GM21576 (cell line): ENCODE results near the gene DIAPH2.
"Not testable (repeated sequence)": the region's sequence is repeated elsewhere in the genome, so short reads cannot be mapped to it uniquely, and the experiment has no call there.

Experiments used
- ATAC-seq: cut with Tn5 transposase; IDR thresholded peaks from one replicate; pipeline ENCODE4 v1.9.1; 2021; ENCODE audit warnings: mild to moderate bottlenecking, moderate library complexity; ENCODE audit not compliant: unreplicated experiment

DIAPH2 gene

GRCh38 chrX:97366237-97366636 lies 681.6 kb downstream of the DIAPH2 start:
- ATAC-seq, result no peak

DNA sequence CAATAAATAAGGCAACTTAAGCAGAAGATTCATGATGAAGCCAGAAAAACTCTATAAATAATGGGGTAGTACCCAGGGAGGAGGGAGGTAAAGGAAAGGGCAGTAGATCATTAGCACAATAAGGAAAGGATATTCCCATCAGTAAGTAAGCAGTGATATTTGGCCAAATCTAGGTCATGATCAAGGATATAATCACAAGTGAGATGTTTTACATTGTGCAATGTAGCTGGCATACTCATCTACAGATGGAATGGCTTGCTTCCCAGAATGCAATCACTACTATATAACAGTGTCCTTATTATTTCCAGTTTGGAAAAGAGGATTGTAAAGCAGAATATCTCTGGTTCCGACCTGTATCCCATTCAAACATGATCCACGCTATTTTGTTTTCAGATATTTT lies 682.5 kb downstream of the DIAPH2 start:
- no peak for ATAC-seq

DNA sequence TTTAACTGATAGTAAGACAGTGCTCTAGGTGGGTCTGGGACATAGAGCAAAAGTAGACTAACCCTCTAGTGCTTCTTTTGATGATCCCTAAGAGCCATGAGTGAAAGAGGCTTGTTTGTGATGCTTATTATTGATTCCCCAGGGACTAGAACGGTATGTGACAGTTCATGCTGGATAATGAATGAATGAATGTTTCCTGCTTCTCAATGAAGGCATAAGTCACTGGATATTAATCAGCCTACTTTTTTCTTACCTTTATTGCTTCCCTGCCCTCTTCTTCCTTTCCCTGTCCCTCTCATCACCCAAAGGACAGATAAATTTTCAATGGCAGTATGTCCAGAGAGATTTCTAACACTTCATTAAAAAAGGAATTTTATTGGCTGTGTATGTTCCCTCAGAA lies 685.3 kb downstream of the DIAPH2 start:
- ATAC-seq, result no peak

DNA sequence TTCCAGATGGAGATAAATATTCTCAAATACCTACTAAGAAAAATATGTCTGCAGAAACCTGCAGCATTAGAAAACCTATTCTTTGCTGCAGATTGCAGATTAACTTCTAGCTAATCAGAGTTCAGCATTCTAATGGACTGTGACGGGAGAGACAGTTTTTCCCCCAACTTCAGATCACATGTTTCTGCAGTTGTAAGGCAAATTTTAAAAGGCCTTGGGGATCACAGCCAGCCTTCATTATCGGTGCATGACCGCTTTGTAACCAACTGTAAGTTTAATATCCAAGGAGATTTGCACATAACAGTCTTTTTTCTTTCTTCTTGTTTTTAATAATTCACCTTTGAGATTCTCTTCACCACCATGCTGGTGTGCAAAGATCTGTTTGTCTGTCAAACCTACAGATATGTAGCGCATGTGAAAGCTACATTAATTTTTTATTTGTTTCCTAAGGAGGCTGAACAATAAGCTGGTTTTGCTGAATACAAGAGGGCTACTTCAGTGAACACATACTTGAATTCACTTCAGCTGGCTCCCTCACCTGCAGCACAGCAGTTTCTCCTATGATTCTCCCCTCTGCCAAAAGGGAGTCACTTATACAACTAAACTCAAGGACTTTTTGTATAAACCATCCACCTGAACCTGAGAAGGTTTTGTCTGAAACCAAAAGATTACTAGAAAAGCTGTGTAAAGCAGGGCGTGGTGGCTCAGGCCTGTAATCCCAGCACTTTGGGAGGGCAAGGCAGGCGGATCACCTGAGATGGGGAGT lies 687.5 kb downstream of the DIAPH2 start:
- no peak for ATAC-seq

- ATAC-seq, result no peak
Observed at GRCh38 chrX:97374266-97374665, 689.6 kb downstream of the DIAPH2 start.

GRCh38 chrX:97380200-97380599 lies 695.6 kb downstream of the DIAPH2 start:
- no peak for ATAC-seq

DNA sequence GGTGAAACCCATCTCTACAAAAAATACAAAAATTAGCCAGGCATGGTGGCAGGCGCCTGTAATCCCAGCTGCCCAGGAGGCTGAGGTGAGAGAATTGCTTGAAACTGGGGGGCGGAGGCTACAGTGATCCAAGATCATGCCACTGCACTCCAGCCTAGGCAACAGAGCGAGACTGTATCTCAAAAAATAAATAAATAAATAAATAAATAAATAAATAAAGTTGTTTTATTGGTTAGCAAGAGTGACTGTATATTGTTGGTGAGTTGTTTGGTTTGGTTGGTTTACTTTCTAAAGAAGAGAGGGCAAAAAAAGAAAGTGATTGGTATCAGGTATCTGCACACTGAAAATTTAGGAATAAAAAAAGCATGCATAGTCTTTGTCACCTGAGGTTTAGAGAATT lies 700.0 kb downstream of the DIAPH2 start:
- ATAC-seq, result no peak

DNA sequence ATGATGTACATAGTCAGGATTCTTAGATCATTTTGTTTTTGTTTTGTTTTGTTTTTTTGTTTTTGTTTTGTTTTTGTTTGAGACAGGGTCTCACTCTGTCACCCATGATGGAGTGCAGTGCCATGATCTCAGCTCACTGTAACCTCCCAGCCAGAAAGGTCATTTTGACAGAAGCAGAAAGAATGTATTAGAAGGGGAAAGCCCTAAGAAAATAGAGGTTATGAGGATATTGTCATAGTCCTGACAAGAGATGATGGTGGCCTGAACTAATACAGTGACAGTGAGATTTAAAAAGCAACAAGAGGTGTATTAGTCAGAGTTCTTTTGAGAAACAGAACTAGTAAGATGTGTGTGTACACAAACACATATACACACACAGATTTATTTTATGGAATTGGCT lies 702.4 kb downstream of the DIAPH2 start:
- no peak for ATAC-seq

- no peak for ATAC-seq
Observed at GRCh38 chrX:97389761-97390192, 705.1 kb downstream of the DIAPH2 start.

DNA sequence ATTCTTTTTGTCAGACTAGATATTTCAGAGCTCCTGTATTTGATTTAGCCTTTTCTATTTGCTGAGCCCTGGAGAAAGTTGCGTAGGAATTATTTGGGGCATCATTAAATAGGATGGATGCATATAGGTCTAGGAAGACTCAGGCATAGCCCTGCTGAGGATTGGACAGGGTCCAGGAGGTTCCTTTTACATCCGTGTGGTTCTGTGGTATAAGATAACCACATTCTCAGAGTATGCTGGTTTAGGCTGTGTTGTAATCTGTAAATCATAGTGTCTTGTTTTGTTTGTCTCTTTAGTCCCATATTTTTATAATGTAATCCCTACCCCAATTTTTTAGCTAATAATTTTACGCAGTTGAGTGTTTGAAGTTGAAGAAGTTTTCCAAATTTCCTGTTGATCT lies 712.7 kb downstream of the DIAPH2 start:
- ATAC-seq, result no peak

DNA sequence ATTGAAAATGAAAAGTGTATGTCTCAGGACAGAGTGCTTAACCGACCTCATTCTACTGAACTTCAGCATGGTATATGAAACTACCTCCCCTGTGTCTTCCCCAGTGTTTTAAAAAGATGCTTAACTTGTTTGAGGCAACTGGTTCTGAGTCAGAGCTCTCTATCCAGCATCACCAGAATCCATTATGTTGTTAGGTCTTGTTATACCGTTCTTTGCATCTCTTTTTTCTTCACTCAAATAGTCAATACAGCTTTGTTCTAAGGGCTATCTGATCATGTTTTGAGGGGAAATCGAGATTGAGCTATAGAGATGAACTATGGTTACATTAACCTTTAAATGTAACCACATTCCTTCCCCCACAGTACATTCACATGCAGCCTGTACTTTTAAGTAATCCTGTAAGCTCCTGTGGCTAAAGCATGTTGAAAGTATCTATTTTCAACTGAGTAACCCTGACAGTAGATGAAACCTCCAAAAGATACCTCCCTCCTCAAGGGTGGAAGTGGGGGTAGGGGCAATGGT lies 713.4 kb downstream of the DIAPH2 start:
- ATAC-seq, result peak; percentile 57

DNA sequence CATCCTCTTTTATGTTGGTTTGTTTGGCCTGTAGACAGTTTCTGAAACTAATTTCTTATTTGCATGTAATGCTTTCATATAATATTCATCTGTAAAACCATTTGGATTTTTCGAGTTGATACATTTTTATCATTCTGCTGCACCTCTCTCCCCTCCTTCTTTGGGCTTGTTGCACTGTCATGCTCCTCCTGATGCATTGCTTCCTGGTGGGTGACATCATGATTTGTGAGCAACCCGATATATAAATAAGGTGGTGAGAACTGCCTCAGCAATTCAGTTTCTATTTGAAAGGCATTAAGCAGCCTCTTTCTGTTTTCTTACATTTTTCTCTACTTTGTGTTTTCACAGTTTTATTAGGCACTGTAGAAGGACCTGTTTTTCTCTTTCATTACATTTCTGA lies 714.8 kb downstream of the DIAPH2 start:
- ATAC-seq, result no peak

DNA sequence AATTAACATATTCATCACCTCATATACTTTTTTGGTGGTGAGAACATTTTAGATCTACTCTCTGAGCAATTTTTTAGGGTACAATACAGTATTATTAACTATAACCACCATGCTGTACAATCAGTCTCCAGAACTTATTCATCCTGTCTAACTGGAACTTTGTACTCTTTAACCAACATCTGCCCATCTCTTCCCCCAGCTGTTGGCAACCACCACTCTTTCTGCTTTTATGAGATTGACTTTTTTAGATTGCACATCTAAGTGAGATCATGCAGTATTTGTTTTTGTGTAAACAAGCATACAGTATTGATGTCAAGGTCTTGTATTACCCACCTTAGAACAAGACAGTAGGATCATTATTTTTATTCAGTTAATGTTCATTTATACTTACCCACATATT lies 715.9 kb downstream of the DIAPH2 start:
- ATAC-seq, result no peak

GRCh38 chrX:97401154-97401553 lies 716.5 kb downstream of the DIAPH2 start:
- no peak for ATAC-seq

DNA sequence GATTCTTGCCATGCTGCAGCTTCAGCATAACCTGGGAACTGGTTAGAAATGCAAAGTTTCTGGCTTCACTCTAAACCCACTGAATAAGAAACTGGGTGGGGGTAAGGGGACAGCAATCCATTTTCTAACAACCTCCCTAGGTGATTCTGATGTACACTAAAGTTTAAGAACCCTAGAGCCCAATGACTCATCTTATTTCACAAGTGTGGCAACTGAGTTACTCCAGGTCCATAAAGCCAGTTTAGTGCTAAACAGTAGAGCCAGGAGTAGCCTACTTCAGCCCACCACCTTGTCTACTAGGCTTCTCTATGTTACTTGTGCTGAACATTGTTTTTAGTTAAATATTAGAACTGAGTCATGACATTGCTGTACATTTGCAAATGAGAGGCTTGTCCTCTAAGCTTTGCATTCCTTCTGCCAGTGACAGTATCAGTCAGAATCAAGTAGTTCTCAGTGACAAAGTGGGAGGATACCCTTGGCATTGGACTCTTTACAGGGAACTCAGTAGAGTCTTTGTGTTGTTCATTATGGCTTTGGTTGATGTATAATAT lies 717.0 kb downstream of the DIAPH2 start:
- ATAC-seq, result no peak

GRCh38 chrX:97402333-97402732 lies 717.7 kb downstream of the DIAPH2 start:
- no peak for ATAC-seq

DNA sequence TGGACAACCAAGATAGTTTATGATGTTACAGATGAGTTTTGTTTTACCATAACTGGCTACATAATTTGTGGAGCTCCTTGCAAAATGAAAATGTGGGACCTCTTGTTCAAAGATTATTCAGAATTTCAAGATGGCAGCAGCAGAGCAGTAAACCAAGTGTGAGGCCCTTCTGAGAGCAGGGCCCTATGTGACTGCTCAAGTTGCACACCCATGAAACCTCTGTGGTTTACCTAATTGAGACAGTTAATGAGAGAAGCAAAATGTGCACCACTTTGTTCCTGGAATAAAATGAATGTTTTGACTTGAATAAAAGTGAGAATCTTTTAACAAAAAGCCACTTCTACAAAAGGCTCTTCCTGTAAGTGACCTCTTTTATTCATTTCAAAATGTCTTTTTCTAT lies 718.3 kb downstream of the DIAPH2 start:
- ATAC-seq, result no peak

DNA sequence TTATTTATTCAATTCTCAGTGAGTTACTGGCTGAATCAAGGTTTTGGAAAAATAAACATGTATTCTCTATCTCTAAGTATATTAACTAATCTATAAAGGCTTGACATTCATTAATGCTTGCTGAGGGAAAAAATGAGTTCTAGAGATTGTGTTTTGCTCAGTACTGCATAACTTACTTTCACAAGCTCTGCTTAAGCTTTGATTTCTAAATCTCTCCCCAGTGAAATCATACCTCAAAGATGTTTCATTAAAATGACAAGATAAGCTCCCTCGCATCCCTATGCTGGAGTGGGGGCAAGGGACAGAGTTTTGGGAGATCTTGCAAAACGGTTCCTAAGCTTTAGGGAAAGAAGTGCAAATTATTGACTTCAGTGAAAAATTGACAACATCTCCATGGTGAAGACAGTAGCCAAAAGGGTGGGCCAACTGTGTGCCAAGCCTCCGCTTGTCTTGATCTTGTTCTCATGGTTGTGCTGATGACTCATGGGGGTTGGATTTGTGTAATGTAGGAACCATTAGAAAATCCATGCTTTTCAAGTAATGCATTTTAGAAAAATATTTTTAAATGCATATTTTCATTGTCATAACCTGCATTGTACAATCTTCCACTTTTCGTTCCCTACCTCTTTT lies 720.5 kb downstream of the DIAPH2 start:
- ATAC-seq, result no peak

- ATAC-seq, result not testable (repeated sequence)
Observed at GRCh38 chrX:97409632-97410415, 725.2 kb downstream of the DIAPH2 start.

DNA sequence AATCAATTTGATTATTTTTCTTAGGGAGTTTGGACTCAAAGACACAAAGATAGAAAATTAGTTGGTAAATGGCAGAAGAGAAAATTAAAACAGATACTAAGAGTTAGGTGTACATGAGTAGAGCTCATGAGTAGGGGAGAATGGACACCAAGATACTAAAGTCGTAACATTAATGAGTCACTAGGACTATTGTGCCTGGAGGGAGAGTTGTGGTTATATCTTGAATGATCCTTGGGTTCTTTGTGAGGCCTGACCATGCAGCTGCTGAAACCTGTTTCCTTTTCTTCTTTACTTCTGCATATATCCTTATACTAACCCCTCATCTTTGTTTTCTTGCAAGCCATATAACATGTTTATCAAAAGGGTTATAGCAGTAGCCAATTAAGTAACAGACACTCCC lies 731.8 kb downstream of the DIAPH2 start:
- no peak for ATAC-seq

DNA sequence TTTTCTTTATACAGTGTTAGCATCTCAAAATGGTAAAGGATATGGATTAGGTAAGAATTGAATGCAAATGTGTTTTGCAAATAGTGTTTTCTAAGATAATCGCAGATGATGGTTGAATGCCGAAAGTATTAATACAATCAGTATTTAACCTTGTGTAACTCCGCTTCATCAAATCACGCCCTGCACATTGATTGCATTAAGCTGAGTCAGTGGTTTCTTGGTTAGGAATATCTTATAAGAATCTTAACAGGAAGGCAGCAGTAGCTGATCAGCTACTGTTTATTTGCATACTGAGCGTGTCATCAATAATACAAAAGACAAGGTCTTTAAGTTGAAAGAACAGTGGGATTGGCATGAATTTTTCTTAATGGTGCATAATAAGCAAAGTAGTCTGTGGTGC lies 744.5 kb downstream of the DIAPH2 start:
- no peak for ATAC-seq
